Measurements from ENCODE around the gene CD300LF. TPM values are rescaled to one million over a fixed set of nuclear protein-coding genes. Genes with fewer than 3 reads are reported as not detected.
A peak's percentile ranks its signal among the peaks of the same experiment; 100 is the strongest.

Gene CD300LF
- total RNA-seq, 1 experiment from 2014 or later, result not detected

GRCh38 chr17:74699236-74699635 is 13.5 kb downstream of the CD300LF start:
- CTCF ChIA-PET, result no interaction called here
- no peaks in the 10 kb centered on the region for H3K36me3 Mint-ChIP-seq
- ATAC-seq (no peak), DNase-seq (ENCODE audit: low spot score) (no peak)
- POLR2A ChIA-PET, result no interaction called here
- no peaks in the 10 kb centered on the region for H3K4me1 Mint-ChIP-seq
- TF ChIP-seq ZNF425 (CRISPR knock-in tag; conservative IDR thresholded peaks at IDR 0.05), result no peak
- TF ChIP-seq SMAD4 (CRISPR knock-in tag; IDR thresholded peaks at IDR 0.05), result no peak
- no peak for TF ChIP-seq JAZF1 (CRISPR knock-in tag; IDR thresholded peaks at IDR 0.05)
- TF ChIP-seq GABPB1 (CRISPR knock-in tag; IDR thresholded peaks at IDR 0.05), result no peak
- TF ChIP-seq ZBTB21 (CRISPR knock-in tag; IDR thresholded peaks at IDR 0.05; ENCODE audit: borderline replicate concordance), result no peak
- no peak for TF ChIP-seq SP1 (CRISPR knock-in tag; conservative IDR thresholded peaks at IDR 0.05)
- TF ChIP-seq HMGA2 (CRISPR knock-in tag; IDR thresholded peaks at IDR 0.05), result no peak
- no peak for TF ChIP-seq ZNF138 (CRISPR knock-in tag; conservative IDR thresholded peaks at IDR 0.05)
- no peak for TF ChIP-seq PRRX2 (CRISPR knock-in tag; IDR thresholded peaks at IDR 0.05)
- TF ChIP-seq ZNF263 (CRISPR knock-in tag; IDR thresholded peaks at IDR 0.05; ENCODE audit: low read depth), result no peak
- TF ChIP-seq ZNF232 (CRISPR knock-in tag; IDR thresholded peaks at IDR 0.05), result no peak
- no peak for TF ChIP-seq TP53 (CRISPR knock-in tag; IDR thresholded peaks at IDR 0.05)
- peaks cover 8% of the 10 kb centered on the region for H3K27me3 Mint-ChIP-seq (ENCODE audit: low read depth)
- no peak overlapping the region for H3K4me3 Mint-ChIP-seq
- H3K9me3 Mint-ChIP-seq, result peaks cover 3% of the 10 kb centered on the region; the same call in 1 of the 2 replicates
- no peak overlapping the region for H3K27ac Mint-ChIP-seq

GRCh38 chr17:74698069-74698468 is 14.7 kb downstream of the CD300LF start:
- no peak for TF ChIP-seq PREB (CRISPR knock-in tag; IDR thresholded peaks at IDR 0.05; ENCODE audit: borderline replicate concordance)
- ChIA-PET CTCF (interaction anchor here (0.6 to 1.4 kb wide), 2 partner anchors 41 to 247 kb away, joined by 3 read pairs; no protein-coding TSS in a partner anchor), POLR2A (no interaction called here)
- H3K4me3 Mint-ChIP-seq, result no peak overlapping the region
- H3K9me3 Mint-ChIP-seq, result peaks cover 8% of the 10 kb centered on the region; the same call in 1 of the 2 replicates
- DNase-seq (ENCODE audit: low spot score) (no peak), ATAC-seq (no peak)
- H3K27ac Mint-ChIP-seq, result no peak overlapping the region
- no peaks in the 10 kb centered on the region for H3K36me3 Mint-ChIP-seq
- peaks cover 10% of the 10 kb centered on the region for H3K27me3 Mint-ChIP-seq (ENCODE audit: low read depth)
- no peaks in the 10 kb centered on the region for H3K4me1 Mint-ChIP-seq

GRCh38 chr17:74697515-74697914 is 15.2 kb downstream of the CD300LF start:
- CTCF ChIA-PET, result interaction anchor here (1.4 kb wide), 1 partner anchor 40 kb away, joined by 3 read pairs; no protein-coding TSS in a partner anchor
- POLR2A ChIA-PET, result no interaction called here
- H3K4me1 Mint-ChIP-seq, result no peaks in the 10 kb centered on the region

GRCh38 chr17:74695629-74696028 is 17.1 kb downstream of the CD300LF start:
- Mint-ChIP-seq H3K36me3 (no peaks in the 10 kb centered on the region), H3K4me1 (no peaks in the 10 kb centered on the region), H3K9me3 (peaks cover 8% of the 10 kb centered on the region; the same call in 1 of the 2 replicates), H3K27ac (no peak overlapping the region), H3K27me3 (ENCODE audit: low read depth) (peaks cover 20% of the 10 kb centered on the region), H3K4me3 (no peak overlapping the region)
- peak; percentile 30 for ATAC-seq
- CTCF ChIA-PET, result interaction anchor here (0.7 to 1.2 kb wide), 3 partner anchors 20 to 41 kb away, joined by 3 to 6 read pairs (median 3); no protein-coding TSS in a partner anchor
- no peak for DNase-seq (ENCODE audit: low spot score)
- POLR2A ChIA-PET, result no interaction called here
- TF ChIP-seq ZNF281 (CRISPR knock-in tag; IDR thresholded peaks at IDR 0.05), result no peak
- TF ChIP-seq CREM (CRISPR knock-in tag; IDR thresholded peaks at IDR 0.05), result no peak
- no peak for TF ChIP-seq AFF4 (CRISPR knock-in tag; IDR thresholded peaks at IDR 0.05; ENCODE audit: borderline replicate concordance)
- TF ChIP-seq IRF1 (CRISPR knock-in tag; IDR thresholded peaks at IDR 0.05), result no peak
- no peak for TF ChIP-seq ETV6 (CRISPR knock-in tag; IDR thresholded peaks at IDR 0.05)

More at GRCh38 chr17:74697515-74697914, 15.2 kb downstream of the CD300LF start:
- ATAC-seq (no peak), DNase-seq (ENCODE audit: low spot score) (no peak)
- Mint-ChIP-seq H3K4me3 (no peak overlapping the region), H3K9me3 (peaks cover 8% of the 10 kb centered on the region; the same call in 1 of the 2 replicates), H3K36me3 (no peaks in the 10 kb centered on the region), H3K27me3 (ENCODE audit: low read depth) (peaks cover 11% of the 10 kb centered on the region), H3K27ac (no peak overlapping the region)
- no peak for TF ChIP-seq ESRRA (CRISPR knock-in tag; IDR thresholded peaks at IDR 0.05; ENCODE audit: borderline replicate concordance)
- no peak for TF ChIP-seq NR3C1 (CRISPR knock-in tag; conservative IDR thresholded peaks at IDR 0.05; ENCODE audit: low read depth)
